HepG2 (cell line): ENCODE data around the gene CELSR2. TPM values are rescaled to one million over a fixed set of nuclear protein-coding genes. Genes with fewer than 3 reads are reported as not detected.

Experiments
- ATAC-seq: fragments of 200-7000 bp; cut with Tn5 transposase; 3 replicates; pipeline ENCODE4 v1.9.1; 2020; ENCODE audit warnings: mild to moderate bottlenecking, moderate library complexity
- BruUV-seq: library from RNA; stranded (reverse); fragments of 400-500 nt; replicated peaks from 2 replicates; lab custom pipeline; 2021; lab: Mats Ljungman, UMichigan
- CTCF ChIA-PET: fragments of 300-600 bp; formaldehyde crosslinking; extraction: SDS; loops from one replicate; lab custom pipeline; 2021; ENCODE audit warnings: low total read pairs, inconsistent platforms, low intra/inter-chr PET ratio; lab: Yijun Ruan, JAX
- POLR2A ChIA-PET: fragments of 350-600 bp; sonication (Branson Sonifier 250); formaldehyde crosslinking; loops from one replicate; lab custom pipeline; 2020; ENCODE audit warnings: antibody characterized with exemption, inconsistent platforms; lab: Yijun Ruan, JAX
- DNase-seq: peaks from one replicate; pipeline ENCODE4 v3.0.0-alpha.2; 2015; ENCODE audit warnings: low spot score
- FAIRE-seq: peaks from 3 replicates; lab custom pipeline; 2011; peaks lifted over from hg19 to GRCh38; lab: Jason Lieb, UNC
- H2AFZ ChIP-seq: one replicate; pipeline ENCODE4 v1.6.1; 2011; ENCODE audit warnings: low read length, inconsistent platforms
- H3K27ac ChIP-seq: fragments of 300-600 bp; 3 replicates; pipeline ENCODE4 v1.8.0; 2011; ENCODE audit warnings: mixed run types, mild to moderate bottlenecking, mixed read lengths, low read length, inconsistent platforms; ENCODE audit not compliant: insufficient read depth; ENCODE audit errors: extremely low read length
- H3K27me3 ChIP-seq, 2 experiments: fragments of 200-600 bp in 1 of 2; 2 replicates in 1 of 2; 3 replicates in 1 of 2; pipeline versions ENCODE4 v1.6.0 to v1.8.0; 2011; ENCODE audit warnings: low read length in 2 of 2, mild to moderate bottlenecking in 2 of 2, moderate library complexity in 2 of 2, inconsistent platforms in 1 of 2; ENCODE audit not compliant: insufficient read depth in 2 of 2, control insufficient read depth in 1 of 2
- H3K36me3 ChIP-seq, 2 experiments: fragments of 200-600 bp in 1 of 2; replicated peaks in 1 of 2; 2 replicates in 1 of 2; 3 replicates in 1 of 2; pipeline versions ENCODE4 v1.5.1 to v1.8.0; 2011; ENCODE audit warnings: low read length in 2 of 2, inconsistent platforms in 1 of 2; ENCODE audit not compliant: insufficient read depth in 2 of 2, control insufficient read depth in 1 of 2
- H3K4me1 ChIP-seq: 2 replicates; pipeline ENCODE4 v1.5.1; 2012; ENCODE audit warnings: low read length, inconsistent platforms; ENCODE audit not compliant: insufficient read depth
- H3K4me2 ChIP-seq: 2 replicates; pipeline ENCODE4 v1.6.0; 2011; ENCODE audit warnings: low read depth, low read length, inconsistent platforms
- H3K4me3 ChIP-seq, 3 experiments: fragments of 200-600 bp in 1 of 3; sonication (generic), shearing (Covaris generic) in 1 of 3; replicated peaks in 1 of 3; 2 replicates each; pipeline ENCODE4 v1.5.1; 2011 to 2016; ENCODE audit warnings: low read length in 3 of 3, inconsistent platforms in 2 of 3, low read depth in 2 of 3, mild to moderate bottlenecking in 2 of 3, control low read depth in 1 of 3, mixed read lengths in 1 of 3; ENCODE audit not compliant: insufficient read depth in 1 of 3
- H3K79me2 ChIP-seq: one replicate; pipeline ENCODE4 v1.6.1; 2011; ENCODE audit warnings: low read length, inconsistent platforms; ENCODE audit not compliant: insufficient read depth
- H3K9ac ChIP-seq: 2 replicates; pipeline ENCODE4 v1.6.0; 2011; ENCODE audit warnings: mild to moderate bottlenecking, low read depth, low read length, inconsistent platforms; ENCODE audit not compliant: insufficient read depth
- H3K9me3 ChIP-seq: 2 replicates; pipeline ENCODE4 v1.5.1; 2012; ENCODE audit warnings: mild to moderate bottlenecking, low read length
- H4K20me1 ChIP-seq: 2 replicates; pipeline ENCODE4 v1.6.0; 2011; ENCODE audit warnings: inconsistent platforms, mild to moderate bottlenecking, low read length, moderate library complexity; ENCODE audit not compliant: insufficient read depth
- ASH2L ChIP-seq: fragments of 300-600, 200-600 bp; sonication (generic); IDR thresholded peaks from 2 replicates; pipeline ENCODE4 v1.7.0; 2017; ENCODE audit warnings: low read depth, mild to moderate bottlenecking, moderate library complexity, mixed read lengths, low read length; ENCODE audit not compliant: insufficient read length
- FOXM1 ChIP-seq: sonication (generic); formaldehyde crosslinking; IDR thresholded peaks from 2 replicates; pipeline ENCODE4 v1.5.0; 2020; ENCODE audit warnings: missing genetic modification reagents
- GLMP ChIP-seq: sonication (generic); formaldehyde crosslinking; IDR thresholded peaks from 2 replicates; pipeline ENCODE4 v1.9.0; 2021; ENCODE audit warnings: missing genetic modification reagents, mild to moderate bottlenecking, borderline replicate concordance
- HDAC1 ChIP-seq: sonication (generic); formaldehyde crosslinking; IDR thresholded peaks from 2 replicates; pipeline ENCODE4 v1.5.1; 2020; ENCODE audit warnings: mild to moderate bottlenecking, missing genetic modification reagents
- HHEX ChIP-seq: IDR thresholded peaks from 2 replicates; pipeline ENCODE4 v1.6.1; 2016; ENCODE audit warnings: control low read depth
- IKZF5 ChIP-seq: IDR thresholded peaks from 2 replicates; pipeline ENCODE4 v1.6.1; 2018; ENCODE audit warnings: missing genetic modification reagents, mild to moderate bottlenecking, missing compliant biosample characterization
- KDM5A ChIP-seq: fragments of 200-600 bp; sonication (generic); IDR thresholded peaks from 2 replicates; pipeline ENCODE4 v1.7.0; 2018; ENCODE audit warnings: antibody characterized with exemption, mild to moderate bottlenecking, low read length, borderline replicate concordance
- KLF11 ChIP-seq: IDR thresholded peaks from 2 replicates; pipeline ENCODE4 v1.6.1; 2016; ENCODE audit warnings: missing compliant biosample characterization
- MBD4 ChIP-seq: IDR thresholded peaks from 2 replicates; pipeline ENCODE4 v1.6.1; 2012; ENCODE audit warnings: low read length, inconsistent platforms, borderline replicate concordance
- PBX3 ChIP-seq: sonication (generic); formaldehyde crosslinking; IDR thresholded peaks from 2 replicates; pipeline ENCODE4 v1.8.1; 2023; ENCODE audit warnings: missing genetic modification reagents, inconsistent platforms, borderline replicate concordance
- ZBTB7B ChIP-seq: sonication (generic); formaldehyde crosslinking; IDR thresholded peaks from 2 replicates; pipeline ENCODE4 v1.4.0; 2020; ENCODE audit warnings: missing genetic modification reagents
- ZFP36 ChIP-seq: fragments of 150-350 bp; IDR thresholded peaks from 2 replicates; pipeline ENCODE4 v1.6.1; 2018; ENCODE audit warnings: borderline replicate concordance, low read length, low read depth; ENCODE audit not compliant: partially characterized antibody
- ZNF660 ChIP-seq: sonication (generic); formaldehyde crosslinking; IDR thresholded peaks from 2 replicates; pipeline ENCODE4 v1.5.1; 2020; ENCODE audit warnings: mild to moderate bottlenecking, low read depth, missing genetic modification reagents, borderline replicate concordance
- WGBS: methylation state at CpG from one replicate; pipeline ENCODE4 v1.1.6; 2017; ENCODE audit warnings: low lambda C conversion rate; 5-methylcytosine and 5-hydroxymethylcytosine counted together
- in situ Hi-C: cut with HindIII; loops from 2 replicates; pipeline ENCODE4 v1.10.0; 2017; ENCODE audit warnings: low pct_unique_long_range_greater_than_20kb; ENCODE audit not compliant: extremely low pct_ligation_motif_present
- intact Hi-C: fragments of 100-400 bp; cut with micrococcal nuclease; formaldehyde crosslinking; loops from one replicate; pipeline ENCODE4 v1.10.0; 2022; ENCODE audit not compliant: unreplicated experiment
- polyA plus RNA-seq, 8 experiments: library from polyadenylated mRNA; depleted of rRNA in 3 of 8; stranded (reverse) in 7 of 8; unstranded in 1 of 8; fragments of >200 nt; fragmentation: Illumina TruSeq in 4 of 8; extraction: Trizol in 4 of 8; gene quantifications; 2 replicates each; pipeline versions ENCODE4 v1.2.1 to v1.2.3, GENCODE V29; 2011 to 2016; ENCODE audit warnings: low read depth in 4 of 8, missing spikeins in 1 of 8, mixed read lengths in 1 of 8; ENCODE audit not compliant: insufficient read depth in 1 of 8
- total RNA-seq, 5 experiments: library from RNA; depleted of rRNA; stranded (reverse); fragments of >200 nt; fragmentation: Illumina TruSeq; extraction: Trizol; gene quantifications; 2 replicates each; pipeline ENCODE4 v1.2.3, GENCODE V29; 2016; ENCODE audit warnings: low read depth in 1 of 5

Gene CELSR2
- total and polyA plus RNA-seq, 2 of the 13 experiments (the other 11 are each of a cell fraction or from before 2014, with no cell fraction given), result 4.0 to 6.6 TPM

GRCh38 chr1:109225308-109225707 is 24.0 kb upstream of the CELSR2 start:
- H4K20me1 ChIP-seq, result no peaks in the 10 kb centered on the region
- intact Hi-C loops, result no loop called here
- no peak for ATAC-seq
- no peak for TF ChIP-seq KLF11 (CRISPR knock-in tag)
- no peak for TF ChIP-seq ZNF660
- no peak for TF ChIP-seq HDAC1 (CRISPR knock-in tag)
- TF ChIP-seq IKZF5, result no peak
- TF ChIP-seq HHEX, result no peak
- TF ChIP-seq FOXM1 (CRISPR knock-in tag), result no peak
- no peak for TF ChIP-seq KDM5A
- TF ChIP-seq ASH2L, result no peak
- no peak for TF ChIP-seq ZBTB7B
- TF ChIP-seq PBX3 (CRISPR knock-in tag), result no peak
- no peak for TF ChIP-seq ZFP36
- TF ChIP-seq MBD4, result no peak
- TF ChIP-seq GLMP, result no peak
- TF ChIP-seq, all 625 proteins: peak for 0
- H3K9me3 ChIP-seq, result no peaks in the 10 kb centered on the region
- H3K36me3 ChIP-seq, result peaks cover 17 to 48% of the 10 kb centered on the region in 2 experiments
- H3K4me3 ChIP-seq, result no peak overlapping the region
- in situ Hi-C loops, result no loop called here
- H2AFZ ChIP-seq, result no peak overlapping the region
- no peak overlapping the region for H3K27ac ChIP-seq
- no TSS peak for BruUV-seq
- H3K4me1 ChIP-seq, result peaks cover 12% of the 10 kb centered on the region
- H3K4me2 ChIP-seq, result no peak overlapping the region
- 98% methylated on average over 3 of the region's 3 CpGs for WGBS
- FAIRE-seq (no peak), DNase-seq (no peak)
- CTCF ChIA-PET, result no interaction called here
- no peak overlapping the region for H3K9ac ChIP-seq
- H3K27me3 ChIP-seq, result no peaks in the 10 kb centered on the region
- POLR2A ChIA-PET, result interaction anchor here (1.0 to 3.1 kb wide), 2 partner anchors 11 to 24 kb away, joined by 3 to 15 read pairs; partner anchors contain the start of genes CELSR2 and SARS1
- H3K79me2 ChIP-seq, result peaks cover 35% of the 10 kb centered on the region
